Lower leg skin (tissue), 4 donors: ENCODE measurements around the gene BCL2L11. TPM values are rescaled to one million over a fixed set of nuclear protein-coding genes. Genes with fewer than 3 reads are reported as not detected.

Source experiments
- DNase-seq, 2 donors: peaks; one replicate each; pipeline ENCODE4 v3.0.0-alpha.2; 2019; ENCODE audit warnings: low spot score in 2 of 2
- H3K4me3 ChIP-seq: fragments of 200-600 bp; sonication (generic); 2 replicates; pipeline ENCODE4 v1.5.1; 2017; ENCODE audit warnings: mild to moderate bottlenecking, low read depth; ENCODE audit not compliant: poor library complexity, severe bottlenecking
- CTCF ChIP-seq, 3 donors: fragments of 450-650 bp; IDR thresholded peaks; one replicate each; pipeline ENCODE4 v1.5.1; 2016; ENCODE audit warnings: antibody characterized with exemption in 3 of 3, mild to moderate bottlenecking in 3 of 3, moderate library complexity in 2 of 3
- POLR2A ChIP-seq, 2 donors: fragments of 450-650 bp; IDR thresholded peaks; one replicate each; pipeline ENCODE4 v1.6.1; 2016 to 2017; ENCODE audit warnings: antibody characterized with exemption in 2 of 2, mild to moderate bottlenecking in 1 of 2, moderate library complexity in 1 of 2
- WGBS, 2 donors: methylation state at CpG; one replicate each; pipeline ENCODE4 v1.1.5; 2018; 5-methylcytosine and 5-hydroxymethylcytosine counted together
- intact Hi-C: fragments of 100-400 bp; cut with DNase I; formaldehyde crosslinking; loops from one replicate; pipeline ENCODE4 v1.15.0; 2023; ENCODE audit warnings: low total_unique reads
- total RNA-seq, 4 donors: library from RNA; depleted of rRNA; stranded (reverse); fragments of >200 nt; gene quantifications; one replicate each; pipeline ENCODE4 v1.1.0, GENCODE V29; 2016

The BCL2L11 gene
- total RNA-seq, 4 donors from 2014 or later: 5.4 to 17.2 (median 13.2) TPM

GRCh38 chr2:111149882-111150455, 29.3 kb downstream of the BCL2L11 start:
- no peak for DNase-seq
- intact Hi-C loops: no loop called here
- TF ChIP-seq POLR2A (IDR thresholded peaks at IDR 0.05): no peak
- TF ChIP-seq CTCF (IDR thresholded peaks at IDR 0.05): no peak
- 89 to 94% methylated on average over 7 of the region's 7 CpGs for WGBS, 2 donors
- no peak overlapping the region for H3K4me3 ChIP-seq

- WGBS, 2 donors: 63 to 95% methylated on average over 6 of the region's 6 CpGs
- DNase-seq: no peak
- no peak overlapping the region for H3K4me3 ChIP-seq
- intact Hi-C loops: no loop called here
- TF ChIP-seq POLR2A (IDR thresholded peaks at IDR 0.05): no peak
- TF ChIP-seq CTCF (IDR thresholded peaks at IDR 0.05): no peak
These were observed 34.0 kb downstream of the BCL2L11 start for GRCh38 chr2:111154758-111155157.

GRCh38 chr2:111155610-111156009, 34.9 kb downstream of the BCL2L11 start:
- DNase-seq: no peak
- no peak overlapping the region for H3K4me3 ChIP-seq
- 60 to 63% methylated on average over 1 of the region's 1 CpG for WGBS, 2 donors
- TF ChIP-seq POLR2A (IDR thresholded peaks at IDR 0.05) (no peak), CTCF (IDR thresholded peaks at IDR 0.05) (no peak)
- intact Hi-C loops: no loop called here

GRCh38 chr2:111156529-111156928, 35.8 kb downstream of the BCL2L11 start:
- no peak overlapping the region for H3K4me3 ChIP-seq
- DNase-seq: no peak
- intact Hi-C loops: no loop called here
- 88 to 89% methylated on average over 8 of the region's 8 CpGs for WGBS, 2 donors
- TF ChIP-seq POLR2A (IDR thresholded peaks at IDR 0.05) (no peak), CTCF (IDR thresholded peaks at IDR 0.05) (no peak)

GRCh38 chr2:111157071-111157661, 36.5 kb downstream of the BCL2L11 start:
- DNase-seq: no peak
- intact Hi-C loops: no loop called here
- TF ChIP-seq CTCF (IDR thresholded peaks at IDR 0.05) (no peak), POLR2A (IDR thresholded peaks at IDR 0.05) (no peak)
- no peak overlapping the region for H3K4me3 ChIP-seq
- WGBS, 2 donors: 86 to 87% methylated on average over 5 of the region's 5 CpGs

GRCh38 chr2:111157798-111158197, 37.1 kb downstream of the BCL2L11 start:
- no peak overlapping the region for H3K4me3 ChIP-seq
- TF ChIP-seq POLR2A (IDR thresholded peaks at IDR 0.05): no peak
- TF ChIP-seq CTCF (IDR thresholded peaks at IDR 0.05): no peak
- intact Hi-C loops: no loop called here
- no peak for DNase-seq
- WGBS, 2 donors: 92 to 93% methylated on average over 2 of the region's 2 CpGs
